Ovary (tissue), 3 donors: ENCODE measurements around the gene SORT1.

Experiments
- POLR2A ChIP-seq: fragments of 450-650 bp; IDR thresholded peaks from one replicate; pipeline ENCODE4 v1.6.1; 2017; ENCODE audit warnings: antibody characterized with exemption, mild to moderate bottlenecking, moderate library complexity
- TF ChIP-seq, protein P1 (sequence below), 3 donors: fragments of 450-650 bp in 2 of 3; fragments of 200-600 bp in 1 of 3; IDR thresholded peaks; one replicate each; pipeline versions ENCODE4 v1.5.1 to v1.8.0; 2016 to 2022; ENCODE audit warnings: antibody characterized with exemption in 3 of 3, mild to moderate bottlenecking in 1 of 3
- donor health status: DM: no; HTN: no; CAD: no.

DNA sequence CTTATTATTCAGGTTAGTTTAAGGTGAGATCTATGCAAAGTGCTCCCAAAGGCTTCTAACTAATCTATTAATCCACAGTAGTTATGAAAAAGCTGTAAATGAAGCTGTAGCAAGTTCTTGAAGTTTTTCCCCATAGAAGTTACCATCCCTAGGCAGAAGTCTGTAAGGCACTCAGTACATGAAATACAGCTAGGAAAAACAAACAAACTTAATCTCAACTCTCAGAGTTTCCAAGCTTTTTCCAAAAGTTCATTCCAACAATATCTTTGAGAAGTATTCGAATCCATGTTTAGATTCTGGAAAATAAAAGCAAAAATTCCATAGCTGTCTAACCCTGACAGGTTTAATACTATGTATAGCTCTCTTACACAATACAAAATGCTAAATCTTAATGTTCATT, 41.2 kb downstream of the SORT1 start:
- TF ChIP-seq, protein P1, sequence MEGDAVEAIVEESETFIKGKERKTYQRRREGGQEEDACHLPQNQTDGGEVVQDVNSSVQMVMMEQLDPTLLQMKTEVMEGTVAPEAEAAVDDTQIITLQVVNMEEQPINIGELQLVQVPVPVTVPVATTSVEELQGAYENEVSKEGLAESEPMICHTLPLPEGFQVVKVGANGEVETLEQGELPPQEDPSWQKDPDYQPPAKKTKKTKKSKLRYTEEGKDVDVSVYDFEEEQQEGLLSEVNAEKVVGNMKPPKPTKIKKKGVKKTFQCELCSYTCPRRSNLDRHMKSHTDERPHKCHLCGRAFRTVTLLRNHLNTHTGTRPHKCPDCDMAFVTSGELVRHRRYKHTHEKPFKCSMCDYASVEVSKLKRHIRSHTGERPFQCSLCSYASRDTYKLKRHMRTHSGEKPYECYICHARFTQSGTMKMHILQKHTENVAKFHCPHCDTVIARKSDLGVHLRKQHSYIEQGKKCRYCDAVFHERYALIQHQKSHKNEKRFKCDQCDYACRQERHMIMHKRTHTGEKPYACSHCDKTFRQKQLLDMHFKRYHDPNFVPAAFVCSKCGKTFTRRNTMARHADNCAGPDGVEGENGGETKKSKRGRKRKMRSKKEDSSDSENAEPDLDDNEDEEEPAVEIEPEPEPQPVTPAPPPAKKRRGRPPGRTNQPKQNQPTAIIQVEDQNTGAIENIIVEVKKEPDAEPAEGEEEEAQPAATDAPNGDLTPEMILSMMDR (IDR thresholded peaks at IDR 0.05) = no peak
- TF ChIP-seq POLR2A = no peak
